ENCODE data around the gene EIF2S3B.

Gene EIF2S3B

GRCh38 chr12:10505620-10506019 is at the start of gene EIF2S3B:
EIF2S3B (plus strand) TSS chr12:10505890; CDS start chr12:10505903, 13 bp downstream.
- TF ChIP-seq ZBTB7A (IDR thresholded peaks at IDR 0.05; ENCODE audit: low read depth) (no peak), CREB1 (IDR thresholded peaks at IDR 0.05; ENCODE audit: low read depth) (no peak), EP300 (IDR thresholded peaks at IDR 0.05; ENCODE audit: borderline replicate concordance) (no peak), YY1 (IDR thresholded peaks at IDR 0.05; ENCODE audit: low read depth) (no peak), TEAD4 (IDR thresholded peaks at IDR 0.05) (no peak), USF1 (IDR thresholded peaks at IDR 0.05) (no peak), MAX (IDR thresholded peaks at IDR 0.05) (no peak)

- no peak for TF ChIP-seq REST (IDR thresholded peaks at IDR 0.05; ENCODE audit: low read depth)
- TF ChIP-seq NFIC (IDR thresholded peaks at IDR 0.05), result no peak
- TF ChIP-seq RAD21 (IDR thresholded peaks at IDR 0.05; ENCODE audit: low read depth), result no peak
- no peak for TF ChIP-seq TEAD4 (IDR thresholded peaks at IDR 0.05)
- no peak for TF ChIP-seq CREB1 (IDR thresholded peaks at IDR 0.05; ENCODE audit: low read depth)
- TF ChIP-seq EGR1 (IDR thresholded peaks at IDR 0.05), result no peak
- TF ChIP-seq FOXM1 (IDR thresholded peaks at IDR 0.05; ENCODE audit: borderline replicate concordance, low read depth), result no peak
- no peak for TF ChIP-seq EP300 (IDR thresholded peaks at IDR 0.05; ENCODE audit: borderline replicate concordance)
These were observed 48.8 kb upstream of the EIF2S3B start for GRCh38 chr12:10456856-10457255.

- TF ChIP-seq RAD21 (IDR thresholded peaks at IDR 0.05; ENCODE audit: low read depth), result no peak
- no peak for TF ChIP-seq REST (IDR thresholded peaks at IDR 0.05; ENCODE audit: low read depth)
- no peak for TF ChIP-seq NFIC (IDR thresholded peaks at IDR 0.05)
- TF ChIP-seq TEAD4 (IDR thresholded peaks at IDR 0.05), result no peak
- no peak for TF ChIP-seq TCF12 (IDR thresholded peaks at IDR 0.05; ENCODE audit: low read depth)
- TF ChIP-seq TAF1 (IDR thresholded peaks at IDR 0.05; ENCODE audit: low read depth), result no peak
- no peak for TF ChIP-seq CEBPB (IDR thresholded peaks at IDR 0.05)
- TF ChIP-seq ZBTB7A (IDR thresholded peaks at IDR 0.05; ENCODE audit: low read depth), result no peak
- TF ChIP-seq EP300 (IDR thresholded peaks at IDR 0.05; ENCODE audit: borderline replicate concordance), result no peak
- TF ChIP-seq CREB1 (IDR thresholded peaks at IDR 0.05; ENCODE audit: low read depth), result no peak
- no peak for TF ChIP-seq YY1 (IDR thresholded peaks at IDR 0.05; ENCODE audit: low read depth)
- TF ChIP-seq FOXM1 (IDR thresholded peaks at IDR 0.05; ENCODE audit: borderline replicate concordance, low read depth), result no peak
- no peak for TF ChIP-seq EGR1 (IDR thresholded peaks at IDR 0.05)
- TF ChIP-seq USF1 (IDR thresholded peaks at IDR 0.05), result no peak
- no peak for TF ChIP-seq MAX (IDR thresholded peaks at IDR 0.05)
These were observed 47.9 kb upstream of the EIF2S3B start for GRCh38 chr12:10457760-10458159.

GRCh38 chr12:10466311-10466710 is 39.4 kb upstream of the EIF2S3B start:
- no peak for TF ChIP-seq CREB1 (IDR thresholded peaks at IDR 0.05; ENCODE audit: low read depth)
- TF ChIP-seq ZBTB7A (IDR thresholded peaks at IDR 0.05; ENCODE audit: low read depth), result no peak

GRCh38 chr12:10469701-10470100 is 36.0 kb upstream of the EIF2S3B start:
- no peak for TF ChIP-seq ZBTB7A (IDR thresholded peaks at IDR 0.05; ENCODE audit: low read depth)
- no peak for TF ChIP-seq NFIC (IDR thresholded peaks at IDR 0.05)
- TF ChIP-seq TAF1 (IDR thresholded peaks at IDR 0.05; ENCODE audit: low read depth), result no peak
- TF ChIP-seq CREB1 (IDR thresholded peaks at IDR 0.05; ENCODE audit: low read depth), result no peak
- no peak for TF ChIP-seq USF1 (IDR thresholded peaks at IDR 0.05)
- TF ChIP-seq EP300 (IDR thresholded peaks at IDR 0.05; ENCODE audit: borderline replicate concordance), result no peak
- TF ChIP-seq FOXM1 (IDR thresholded peaks at IDR 0.05; ENCODE audit: borderline replicate concordance, low read depth), result no peak
- TF ChIP-seq RAD21 (IDR thresholded peaks at IDR 0.05; ENCODE audit: low read depth), result no peak
- TF ChIP-seq MAX (IDR thresholded peaks at IDR 0.05), result no peak
- no peak for TF ChIP-seq CEBPB (IDR thresholded peaks at IDR 0.05)
- TF ChIP-seq YY1 (IDR thresholded peaks at IDR 0.05; ENCODE audit: low read depth), result no peak
- no peak for TF ChIP-seq REST (IDR thresholded peaks at IDR 0.05; ENCODE audit: low read depth)
- no peak for TF ChIP-seq EGR1 (IDR thresholded peaks at IDR 0.05)
- no peak for TF ChIP-seq TCF12 (IDR thresholded peaks at IDR 0.05; ENCODE audit: low read depth)
- TF ChIP-seq TEAD4 (IDR thresholded peaks at IDR 0.05), result no peak

All from Ishikawa (cell line).